IMR-90 (cell line): ENCODE results near the gene GPR27. TPM values are rescaled to one million over a fixed set of nuclear protein-coding genes. Genes with fewer than 3 reads are reported as not detected.

Source experiments
- ATAC-seq: fragments of 200-7000 bp; cut with Tn5 transposase; 2 replicates; pipeline ENCODE4 v1.9.1; 2020; ENCODE audit warnings: low read depth, mild to moderate bottlenecking, moderate library complexity
- BruUV-seq: library from RNA; stranded (reverse); fragments of 400-500 nt; replicated peaks from 2 replicates; lab custom pipeline; 2021; lab: Mats Ljungman, UMichigan
- CTCF ChIA-PET: fragments of 300-600 bp; formaldehyde crosslinking; extraction: SDS; loops from one replicate; lab custom pipeline; 2021; ENCODE audit warnings: antibody characterized with exemption; lab: Yijun Ruan, JAX
- POLR2A ChIA-PET: fragments of 300-600 bp; sonication (Branson Sonifier 250); formaldehyde crosslinking; loops from one replicate; lab custom pipeline; 2022; ENCODE audit warnings: antibody characterized with exemption; ENCODE audit not compliant: unreplicated experiment; lab: Charles Lee
- DNase-seq: peaks from one replicate; pipeline ENCODE4 v3.0.0; 2013
- H2AFZ ChIP-seq: replicated peaks from 2 replicates; pipeline ENCODE3; 2013; ENCODE audit warnings: low read length, mild to moderate bottlenecking; ENCODE audit not compliant: poor library complexity
- H2AK5ac ChIP-seq: 2 replicates; pipeline ENCODE4 v1.6.1; 2013; ENCODE audit warnings: low read depth, low read length, inconsistent platforms
- H2AK9ac ChIP-seq: replicated peaks from 2 replicates; pipeline ENCODE3; 2013; ENCODE audit warnings: mild to moderate bottlenecking, low read depth, low read length, moderate library complexity; ENCODE audit not compliant: poor library complexity
- H2BK120ac ChIP-seq: 2 replicates; pipeline ENCODE4 v1.6.1; 2013; ENCODE audit warnings: low read depth, low read length, inconsistent platforms
- H2BK15ac ChIP-seq: 3 replicates; pipeline ENCODE4 v1.6.1; 2013; ENCODE audit warnings: low read depth, low read length, inconsistent platforms
- H2BK20ac ChIP-seq: 2 replicates; pipeline ENCODE4 v1.6.1; 2013; ENCODE audit warnings: low read depth, mild to moderate bottlenecking, inconsistent platforms, low read length, moderate library complexity
- H2BK5ac ChIP-seq: 2 replicates; pipeline ENCODE4 v1.6.1; 2013; ENCODE audit warnings: mild to moderate bottlenecking, low read depth, low read length, inconsistent platforms; ENCODE audit not compliant: poor library complexity, severe bottlenecking
- H3K14ac ChIP-seq: replicated peaks from 2 replicates; pipeline ENCODE4 v1.6.1; 2013; ENCODE audit warnings: low read depth, low read length, inconsistent platforms
- H3K18ac ChIP-seq: 2 replicates; pipeline ENCODE4 v1.6.1; 2013; ENCODE audit warnings: low read depth, low read length, control low read depth
- H3K23ac ChIP-seq: 2 replicates; pipeline ENCODE4 v1.6.1; 2013; ENCODE audit warnings: low read depth, low read length, inconsistent platforms
- H3K27ac ChIP-seq: 2 replicates; pipeline ENCODE4 v1.5.1; 2013; ENCODE audit warnings: mild to moderate bottlenecking, control low read depth, low read length; ENCODE audit not compliant: insufficient read depth
- H3K27me3 ChIP-seq: 2 replicates; pipeline ENCODE4 v1.6.1; 2013; ENCODE audit warnings: low read length; ENCODE audit not compliant: control insufficient read depth, insufficient read depth
- H3K36me3 ChIP-seq: 2 replicates; pipeline ENCODE4 v1.6.1; 2013; ENCODE audit warnings: low read length, mixed read lengths; ENCODE audit not compliant: control insufficient read depth, insufficient read depth
- H3K4ac ChIP-seq: 2 replicates; pipeline ENCODE4 v1.6.1; 2013; ENCODE audit warnings: low read depth, low read length, inconsistent platforms
- H3K4me1 ChIP-seq: 2 replicates; pipeline ENCODE4 v1.6.1; 2013; ENCODE audit warnings: low read length, mixed read lengths; ENCODE audit not compliant: control insufficient read depth, insufficient read depth
- H3K4me2 ChIP-seq: 2 replicates; pipeline ENCODE4 v1.6.1; 2013; ENCODE audit warnings: low read depth, mild to moderate bottlenecking, control low read depth, low read length, moderate library complexity
- H3K4me3 ChIP-seq: 2 replicates; pipeline ENCODE4 v1.5.1; 2013; ENCODE audit warnings: low read depth, mild to moderate bottlenecking, control low read depth, low read length, moderate library complexity; ENCODE audit not compliant: insufficient read depth
- H3K56ac ChIP-seq: 2 replicates; pipeline ENCODE4 v1.6.1; 2013; ENCODE audit warnings: low read length, inconsistent platforms; ENCODE audit not compliant: insufficient read depth; ENCODE audit errors: extremely low read depth
- H3K79me1 ChIP-seq, 2 experiments: 2 replicates each; pipeline ENCODE4 v1.6.1; 2013; ENCODE audit warnings: low read length in 2 of 2, inconsistent platforms in 1 of 2, low read depth in 1 of 2
- H3K9ac ChIP-seq: 2 replicates; pipeline ENCODE4 v1.6.1; 2013; ENCODE audit warnings: low read depth, low read length, control low read depth
- H3K9me1 ChIP-seq: 2 replicates; pipeline ENCODE4 v1.6.1; 2013; ENCODE audit warnings: low read length, inconsistent platforms; ENCODE audit not compliant: insufficient read depth
- H3K9me3 ChIP-seq: 2 replicates; pipeline ENCODE4 v1.6.1; 2013; ENCODE audit warnings: low read length; ENCODE audit not compliant: control insufficient read depth, insufficient read depth
- H4K20me1 ChIP-seq: 2 replicates; pipeline ENCODE4 v1.6.1; 2013; ENCODE audit warnings: low read length, inconsistent platforms; ENCODE audit not compliant: insufficient read depth
- H4K5ac ChIP-seq: 2 replicates; pipeline ENCODE4 v1.6.1; 2013; ENCODE audit warnings: mild to moderate bottlenecking, low read depth, low read length, control low read depth
- H4K8ac ChIP-seq, 2 experiments: 2 replicates each; pipeline ENCODE4 v1.6.1; 2013; ENCODE audit warnings: low read depth in 2 of 2, low read length in 2 of 2, control low read depth in 1 of 2, inconsistent platforms in 1 of 2
- H4K91ac ChIP-seq: 2 replicates; pipeline ENCODE4 v1.6.1; 2013; ENCODE audit warnings: low read depth, low read length, inconsistent platforms; ENCODE audit not compliant: insufficient read depth
- BHLHE40 ChIP-seq: fragments of 150-350 bp; IDR thresholded peaks from 2 replicates; pipeline ENCODE4 v1.6.1; 2016; ENCODE audit warnings: mild to moderate bottlenecking, low read depth, low read length
- CEBPB ChIP-seq: IDR thresholded peaks from 2 replicates; pipeline ENCODE4 v1.6.1; 2012; ENCODE audit warnings: low read depth, low read length, improper control_type of control experiment
- CHD1 ChIP-seq: IDR thresholded peaks from 2 replicates; pipeline ENCODE4 v1.6.1; 2012; ENCODE audit warnings: low read depth, low read length, improper control_type of control experiment
- CTCF ChIP-seq: conservative IDR thresholded peaks from 2 replicates; pipeline ENCODE4 v1.5.1; 2012; ENCODE audit warnings: mild to moderate bottlenecking, low read depth, low read length, improper control_type of control experiment
- ELK1 ChIP-seq: fragments of 150-350 bp; IDR thresholded peaks from 2 replicates; pipeline ENCODE4 v1.6.1; 2016; ENCODE audit warnings: low read depth, mild to moderate bottlenecking, low read length, moderate library complexity, borderline replicate concordance
- FOS ChIP-seq: fragments of 150-350 bp; IDR thresholded peaks from 2 replicates; pipeline ENCODE4 v1.6.1; 2016; ENCODE audit warnings: low read depth, low read length
- MAFK ChIP-seq: IDR thresholded peaks from 2 replicates; pipeline ENCODE4 v1.6.1; 2012; ENCODE audit warnings: low read depth, low read length, improper control_type of control experiment
- MAZ ChIP-seq: IDR thresholded peaks from 2 replicates; pipeline ENCODE4 v1.6.1; 2012; ENCODE audit warnings: low read depth, mild to moderate bottlenecking, low read length, improper control_type of control experiment, moderate library complexity, borderline replicate concordance
- MXI1 ChIP-seq: IDR thresholded peaks from 2 replicates; pipeline ENCODE4 v1.6.1; 2012; ENCODE audit warnings: low read depth, mild to moderate bottlenecking, low read length, moderate library complexity, borderline replicate concordance
- NFE2L2 ChIP-seq: fragments of 150-350 bp; IDR thresholded peaks from 2 replicates; pipeline ENCODE4 v1.6.1; 2016; ENCODE audit warnings: low read depth, mild to moderate bottlenecking, low read length
- POLR2A ChIP-seq: IDR thresholded peaks from 2 replicates; pipeline ENCODE4 v1.6.1; 2012; ENCODE audit warnings: mild to moderate bottlenecking, low read depth, low read length
- RAD21 ChIP-seq: IDR thresholded peaks from 2 replicates; pipeline ENCODE4 v1.6.1; 2012; ENCODE audit warnings: low read length, improper control_type of control experiment
- RCOR1 ChIP-seq: IDR thresholded peaks from 2 replicates; pipeline ENCODE4 v1.6.1; 2012; ENCODE audit warnings: mild to moderate bottlenecking, low read length, improper control_type of control experiment; ENCODE audit not compliant: insufficient replicate concordance
- RFX5 ChIP-seq: IDR thresholded peaks from 2 replicates; pipeline ENCODE4 v1.8.0; 2012; ENCODE audit warnings: low read depth, mild to moderate bottlenecking, low read length, moderate library complexity
- SMC3 ChIP-seq: fragments of 150-350 bp; IDR thresholded peaks from 2 replicates; pipeline ENCODE4 v1.6.1; 2016; ENCODE audit warnings: low read depth, mild to moderate bottlenecking, antibody characterized with exemption, low read length, moderate library complexity
- USF2 ChIP-seq: fragments of 150-350 bp; IDR thresholded peaks from 2 replicates; pipeline ENCODE4 v1.6.1; 2017; ENCODE audit warnings: mild to moderate bottlenecking, antibody characterized with exemption, low read length, low read depth
- dilution Hi-C: fragments of 300-500 bp; cut with HindIII; formaldehyde crosslinking; loops from one replicate; pipeline ENCODE4 v1.14.3; 2018; ENCODE audit warnings: low sequenced_read_pairs; ENCODE audit not compliant: unreplicated experiment
- in situ Hi-C: fragments of 300-500 bp; cut with MboI; formaldehyde crosslinking; loops from 3 replicates; pipeline ENCODE4 v1.14.3; 2019; ENCODE audit warnings: low sequenced_read_pairs, inconsistent platforms, mixed read lengths
- intact Hi-C: fragments of 100-400 bp; cut with micrococcal nuclease; formaldehyde crosslinking; loops from 2 replicates; pipeline ENCODE4 v1.10.0; 2022
- polyA plus RNA-seq, 3 experiments: library from polyadenylated mRNA; depleted of rRNA; stranded (reverse); fragments of >200 nt; gene quantifications; 2 replicates each; pipeline ENCODE4 v1.2.3, GENCODE V29; 2012; ENCODE audit warnings: low replicate concordance in 1 of 3
- total RNA-seq: library from RNA; depleted of rRNA; stranded (reverse); fragments of >200 nt; gene quantifications from 2 replicates; pipeline ENCODE4 v1.2.3, GENCODE V29; 2012

Gene GPR27
- total and polyA plus RNA-seq, 2 of the 4 experiments (the other 2 are of a cell fraction), result not detected

- intact Hi-C loops (no loop called here), in situ Hi-C loops (no loop called here), dilution Hi-C loops (no loop called here)
- BruUV-seq, result no TSS peak
- no peak overlapping the region for H2AK9ac ChIP-seq
- H3K4me2 ChIP-seq, result no peak overlapping the region
- H3K14ac ChIP-seq, result no peak overlapping the region
- TF ChIP-seq MXI1 (no peak), CHD1 (no peak), FOS (no peak), CEBPB (no peak), RFX5 (no peak), USF2 (no peak), MAZ (no peak), POLR2A (no peak), CTCF (no peak), RCOR1 (no peak), MAFK (no peak), SMC3 (no peak), NFE2L2 (no peak), RAD21 (no peak), ELK1 (no peak), BHLHE40 (no peak)
- H3K9ac ChIP-seq, result no peak overlapping the region
- H3K4me3 ChIP-seq, result no peak overlapping the region
- H3K18ac ChIP-seq, result no peak overlapping the region
- no peak overlapping the region for H2AFZ ChIP-seq
- no peak overlapping the region for H2BK15ac ChIP-seq
- H2BK5ac ChIP-seq, result no peak overlapping the region
- no peak overlapping the region for H2BK120ac ChIP-seq
- no peaks in the 10 kb centered on the region for H4K20me1 ChIP-seq
- H4K5ac ChIP-seq, result no peak overlapping the region
- no peak overlapping the region for H4K8ac ChIP-seq
- peaks cover 6% of the 10 kb centered on the region for H3K27me3 ChIP-seq
- no peak overlapping the region for H2BK20ac ChIP-seq
- DNase-seq (no peak), ATAC-seq (no peak)
- H3K9me1 ChIP-seq, result no peaks in the 10 kb centered on the region
- no peak overlapping the region for H3K23ac ChIP-seq
- no peak overlapping the region for H3K27ac ChIP-seq
- H3K79me1 ChIP-seq, result no peaks in the 10 kb centered on the region
- no peak overlapping the region for H3K4ac ChIP-seq
- H3K4me1 ChIP-seq, result no peaks in the 10 kb centered on the region; the same call in 1 of the 2 replicates
- POLR2A ChIA-PET, result no interaction called here
- H4K91ac ChIP-seq, result no peak overlapping the region
- CTCF ChIA-PET, result no interaction called here
- H3K56ac ChIP-seq, result no peak overlapping the region
- H3K36me3 ChIP-seq, result no peaks in the 10 kb centered on the region
- H3K9me3 ChIP-seq, result no peaks in the 10 kb centered on the region
- no peak overlapping the region for H2AK5ac ChIP-seq
Measured at GRCh38 chr3:71704915-71705314, 48.7 kb upstream of the GPR27 start.
